GM21723 (cell line): Measurements from ENCODE around the gene SLC16A13.
"Not testable (repeated sequence)": the region's sequence is repeated elsewhere in the genome, so short reads cannot be mapped to it uniquely, and the experiment has no call there.

Experiments
- ATAC-seq: cut with Tn5 transposase; IDR thresholded peaks from one replicate; pipeline ENCODE4 v1.9.1; 2021; ENCODE audit warnings: mild to moderate bottlenecking, moderate library complexity; ENCODE audit not compliant: unreplicated experiment

SLC16A13 gene

DNA sequence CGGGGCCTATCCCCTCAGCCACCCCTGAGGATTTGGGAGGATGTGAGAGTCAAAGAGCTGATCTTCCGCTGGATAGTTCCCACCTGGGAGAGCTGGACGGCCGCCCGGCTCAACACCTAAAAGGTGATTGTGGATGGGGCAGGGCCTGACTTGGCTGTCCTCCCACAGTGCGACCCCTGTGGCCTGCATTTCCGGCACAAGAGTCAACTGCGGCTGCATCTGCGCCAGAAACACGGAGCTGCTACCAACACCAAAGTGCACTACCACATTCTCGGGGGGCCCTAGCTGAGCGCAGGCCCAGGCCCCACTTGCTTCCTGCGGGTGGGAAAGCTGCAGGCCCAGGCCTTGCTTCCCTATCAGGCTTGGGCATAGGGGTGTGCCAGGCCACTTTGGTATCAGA is 8.5 kb upstream of the SLC16A13 start:
- ATAC-seq = no peak

- no peak for ATAC-seq
Measured at GRCh38 chr17:7029096-7029495, 6.7 kb upstream of the SLC16A13 start.

DNA sequence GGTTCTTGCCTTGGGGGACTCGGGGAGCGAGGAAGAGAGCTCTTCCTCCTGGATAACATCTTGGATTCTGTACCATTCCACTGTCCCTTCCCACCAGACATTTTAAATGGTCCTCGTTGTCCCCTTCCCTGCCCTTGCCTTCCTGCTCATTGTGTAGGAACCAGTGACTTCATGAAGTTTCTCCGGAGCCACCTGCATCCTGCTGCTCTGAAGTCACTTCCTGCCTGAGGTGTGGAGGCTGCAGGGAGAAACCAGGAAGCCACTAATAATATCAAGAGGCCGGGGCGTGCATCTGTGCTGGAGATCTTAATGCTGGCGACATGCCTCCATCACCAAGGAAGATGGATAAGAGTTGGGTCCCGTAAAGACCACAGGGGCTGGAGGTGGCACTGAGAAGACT is 6.2 kb upstream of the SLC16A13 start:
- no peak for ATAC-seq

DNA sequence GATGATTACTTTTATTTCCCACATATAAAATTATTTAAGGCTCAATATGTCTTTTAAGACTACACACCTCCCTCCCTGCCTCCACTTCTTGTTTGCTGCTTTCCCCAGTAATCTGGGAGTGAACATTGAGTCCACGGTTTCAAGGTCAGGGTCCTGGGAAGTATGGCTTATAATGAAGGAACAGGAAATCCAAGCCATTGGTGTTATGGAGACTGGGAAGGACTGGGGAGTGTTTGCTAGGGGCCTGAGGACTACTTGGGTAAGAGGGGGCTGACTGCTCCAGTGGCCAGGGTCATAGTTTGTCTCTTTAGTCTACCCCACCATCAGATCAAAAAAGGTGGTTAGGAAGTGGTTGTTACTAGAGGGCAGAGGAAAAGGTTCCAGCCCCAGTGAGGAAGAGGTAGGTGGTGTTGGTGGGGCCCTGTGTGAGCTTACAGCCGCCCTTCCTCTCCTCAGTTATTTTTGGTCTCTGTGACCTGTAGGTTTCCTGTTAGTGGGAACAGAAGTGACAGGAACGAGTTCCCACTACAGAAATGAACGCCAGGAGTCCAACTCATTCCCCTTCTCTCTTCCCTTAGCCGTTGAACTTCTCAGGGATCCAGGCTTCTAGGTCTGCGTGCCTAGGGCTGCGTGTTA is 742 bp upstream of the SLC16A13 start:
- peak; percentile 17 for ATAC-seq

- ATAC-seq = no peak
Measured at GRCh38 chr17:7038025-7038862, 2.4 kb downstream of the SLC16A13 start.

- no peak for ATAC-seq
Measured at GRCh38 chr17:7039832-7040231, 4.0 kb downstream of the SLC16A13 start.

DNA sequence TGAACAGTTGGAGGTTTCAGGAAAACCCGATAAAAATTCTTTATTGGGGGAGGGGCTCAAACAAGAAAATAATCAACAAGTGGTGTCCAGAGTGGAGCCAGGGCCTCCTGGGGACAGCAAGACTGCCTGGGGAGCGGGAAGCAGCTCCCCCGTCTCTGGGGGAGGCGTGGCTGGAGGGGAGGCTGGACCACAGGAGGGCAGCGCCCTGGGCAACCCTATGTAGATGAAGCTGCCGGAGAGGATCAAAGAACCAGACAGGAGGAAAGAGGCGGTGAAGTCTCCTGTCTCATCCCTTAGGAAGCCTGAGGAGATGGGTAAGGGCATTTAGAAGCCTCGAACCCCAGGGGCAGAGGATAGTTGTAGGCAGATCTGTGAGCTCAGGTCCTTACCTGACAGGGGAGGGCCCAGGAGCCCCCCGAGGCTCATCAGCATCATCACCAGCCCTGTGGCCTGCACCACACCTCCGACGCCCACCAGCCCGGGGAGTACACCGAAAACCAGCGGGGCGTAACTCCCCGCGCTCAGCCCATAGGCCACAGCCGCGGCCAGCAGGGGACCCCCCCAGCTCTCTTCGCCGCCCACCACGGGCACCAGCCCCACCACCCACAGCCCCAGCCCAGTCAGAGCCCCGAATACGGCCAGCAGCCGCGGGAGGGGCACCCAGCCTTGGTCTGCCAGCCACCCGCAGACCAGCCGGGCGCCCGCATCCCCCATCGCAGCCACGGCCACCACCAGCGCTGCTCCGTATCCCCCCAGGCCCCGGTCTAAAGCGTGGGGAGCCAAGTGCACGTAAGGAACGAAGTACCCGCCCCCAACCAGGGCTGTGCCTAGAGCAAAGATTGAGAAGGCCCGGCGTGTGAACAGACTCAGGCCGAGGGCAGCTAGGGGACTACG is 6.0 kb downstream of the SLC16A13 start:
- no peak for ATAC-seq

DNA sequence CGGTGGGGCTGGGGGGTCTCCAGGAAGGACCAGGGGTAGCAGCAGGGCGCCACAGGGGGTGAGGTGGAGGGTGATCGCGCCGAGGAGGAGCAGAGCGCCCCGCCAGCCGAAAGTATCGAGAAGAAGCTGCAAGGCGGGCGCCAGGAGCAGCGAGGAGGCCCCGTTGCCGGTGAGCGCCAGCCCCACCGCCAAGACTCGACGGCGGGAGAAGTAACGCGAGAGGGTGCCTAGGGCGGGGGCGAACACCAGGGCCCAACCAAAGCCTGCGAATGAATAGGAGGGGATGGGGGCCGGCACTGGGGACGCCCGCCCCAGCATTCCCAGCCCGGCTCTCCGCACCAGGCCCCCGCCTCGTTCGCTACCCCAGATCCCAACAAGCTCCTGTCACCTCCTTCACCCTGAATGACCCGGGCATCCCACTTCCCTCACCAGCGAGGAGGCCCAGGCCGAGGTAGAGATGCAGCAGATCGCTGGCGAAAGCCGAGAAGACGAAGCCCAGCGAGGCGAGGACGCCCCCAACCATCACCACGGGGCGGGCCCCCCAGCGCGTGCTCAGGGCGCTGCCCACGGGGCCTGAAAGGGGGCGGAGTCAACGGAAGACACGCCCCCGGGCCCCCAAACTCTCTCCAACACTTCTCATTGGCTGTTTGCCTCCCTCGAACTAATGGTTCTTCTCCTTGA is 6.8 kb downstream of the SLC16A13 start:
- ATAC-seq = no peak

GRCh38 chr17:7043182-7043496 is 7.3 kb downstream of the SLC16A13 start:
- ATAC-seq = no peak

- no peak for ATAC-seq
Measured at GRCh38 chr17:7043497-7044198, 7.8 kb downstream of the SLC16A13 start, which contains the start of gene SLC16A11. Gene SLC16A11 (minus strand): TSS chr17:7044092. CDS start chr17:7043513, 579 bp downstream.

DNA sequence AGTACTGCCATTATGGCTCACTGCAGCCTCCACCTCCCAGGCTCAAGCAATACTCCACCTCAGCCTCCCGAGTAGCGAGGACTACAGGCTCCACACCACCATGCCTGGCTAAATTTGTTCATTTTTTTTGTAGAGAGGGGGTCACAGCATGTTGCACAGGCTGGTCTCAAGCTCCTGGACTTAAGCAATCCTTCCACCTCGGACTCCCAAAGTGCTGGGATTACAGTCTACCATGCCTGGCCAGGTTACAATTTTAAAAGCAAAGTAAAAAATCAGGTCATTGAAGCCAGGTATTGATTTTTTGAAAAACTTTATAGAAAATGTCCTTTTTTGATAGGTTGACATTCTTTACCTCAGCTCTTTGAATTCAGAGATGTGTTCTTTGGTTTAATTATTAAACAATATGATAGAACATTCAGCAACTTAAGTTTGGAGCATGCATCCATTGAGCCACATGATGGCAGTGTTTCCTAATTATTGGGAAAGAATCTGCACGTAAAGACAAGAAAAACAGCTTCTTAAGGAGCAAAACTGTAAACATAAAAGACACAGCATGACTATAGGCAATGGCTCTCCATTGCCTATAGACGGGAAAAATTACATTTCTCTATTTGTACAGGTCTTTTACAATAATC is 9.8 kb downstream of the SLC16A13 start:
- ATAC-seq = no peak

- no peak for ATAC-seq
Measured at GRCh38 chr17:7046127-7046724, 10.4 kb downstream of the SLC16A13 start.

GRCh38 chr17:7046725-7047397 is 11.0 kb downstream of the SLC16A13 start:
- ATAC-seq = not testable (repeated sequence)

DNA sequence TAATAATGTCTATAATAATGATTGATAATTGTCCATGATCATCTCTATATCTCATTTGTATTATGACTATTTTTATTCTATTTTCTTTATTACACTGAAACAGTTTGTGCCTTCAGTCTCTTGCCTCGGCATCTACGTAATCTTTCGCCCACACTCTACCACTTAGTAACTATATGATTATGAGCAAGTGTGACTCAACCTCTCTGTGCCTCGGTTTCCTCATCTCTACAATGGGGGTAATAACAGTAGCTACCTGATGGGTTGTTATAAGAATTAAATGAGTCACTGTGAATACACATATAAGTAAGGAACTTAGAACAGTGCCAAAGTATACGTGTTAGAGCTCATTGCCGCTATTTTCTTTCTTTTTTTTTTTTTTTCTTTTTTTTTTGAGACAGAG is 11.8 kb downstream of the SLC16A13 start:
- ATAC-seq = no peak

- ATAC-seq = no peak
Measured at GRCh38 chr17:7048968-7049367, 13.2 kb downstream of the SLC16A13 start.

- not testable (repeated sequence) for ATAC-seq
Measured at GRCh38 chr17:7050583-7050982, 14.8 kb downstream of the SLC16A13 start.

DNA sequence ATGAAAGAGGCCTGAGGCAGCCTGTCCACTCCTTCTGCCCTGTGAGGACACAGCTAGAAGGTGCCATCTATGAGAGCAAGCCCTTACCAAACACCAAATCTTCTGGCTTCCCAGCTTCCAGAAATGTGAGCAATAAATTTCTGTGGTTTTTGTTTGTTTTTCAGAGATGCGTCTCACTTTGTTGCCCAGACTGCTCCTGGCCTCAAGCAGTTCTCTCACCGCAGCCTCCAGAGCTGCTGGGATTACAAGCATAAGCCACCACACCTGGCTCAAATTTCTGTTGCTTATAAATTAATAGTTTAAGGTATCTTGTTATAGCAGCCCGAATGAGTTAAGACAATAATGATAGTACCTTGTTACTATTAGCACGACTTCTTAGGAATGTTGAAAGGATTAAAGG is 20.6 kb downstream of the SLC16A13 start:
- no peak for ATAC-seq

DNA sequence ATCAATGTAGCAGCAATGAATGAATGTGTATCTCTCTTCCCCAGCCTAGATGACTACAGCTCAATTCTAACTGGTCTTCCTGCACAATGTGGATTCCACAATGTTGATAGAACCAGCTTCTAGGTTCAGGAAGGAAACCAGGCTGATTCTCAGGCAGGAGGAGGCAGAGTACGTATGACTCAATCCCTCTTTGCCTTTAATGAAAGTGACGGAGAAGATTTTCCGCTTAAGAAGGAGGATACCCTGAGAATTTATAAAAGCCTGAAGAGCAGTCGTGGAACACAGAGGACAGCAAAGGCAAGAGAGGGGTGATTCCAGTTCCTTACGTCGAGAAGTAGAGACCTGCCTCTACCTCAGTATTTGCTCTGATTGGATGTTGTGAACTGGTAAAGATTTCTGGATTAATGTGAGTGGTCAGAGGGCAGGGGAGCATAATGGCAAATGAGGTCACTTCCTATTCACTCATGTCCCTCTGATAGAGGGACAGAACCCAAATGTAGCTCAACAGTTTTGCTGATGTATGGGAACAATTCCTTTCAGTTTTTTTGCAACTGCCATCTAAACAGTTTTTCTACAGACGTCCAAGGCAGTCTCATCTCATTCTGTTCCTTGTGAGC is 23.1 kb downstream of the SLC16A13 start:
- no peak for ATAC-seq
